SK-N-MC (cell line): ENCODE measurements around the gene MAGIX.

Source experiments
- EZH2 ChIP-seq: fragments of 200-600 bp; sonication (generic); IDR thresholded peaks from one replicate; pipeline ENCODE4 v1.6.1; 2017; ENCODE audit warnings: antibody characterized with exemption
- FOXP2 ChIP-seq: optimal IDR thresholded peaks from 2 replicates; pipeline ENCODE3; 2011; ENCODE audit warnings: mild to moderate bottlenecking, moderate library complexity; ENCODE audit not compliant: insufficient read depth; ENCODE audit errors: extremely low read length, control extremely low read depth
- POLR2AphosphoS5 ChIP-seq: IDR thresholded peaks from 2 replicates; pipeline ENCODE4 v1.6.1; 2012; ENCODE audit warnings: mild to moderate bottlenecking, low read depth, low read length, borderline replicate concordance

- no peak for TF ChIP-seq POLR2AphosphoS5
- TF ChIP-seq EZH2: no peak
- no peak for TF ChIP-seq FOXP2
Measured at GRCh38 chrX:49214996-49215526, 52.5 kb downstream of the MAGIX start.
